ENCODE measurements around the gene FBXO22. TPM values are rescaled to one million over a fixed set of nuclear protein-coding genes. Genes with fewer than 3 reads are reported as not detected.
"Not testable (repeated sequence)": the region's sequence is repeated elsewhere in the genome, so short reads cannot be mapped to it uniquely, and the experiment has no call there.

FBXO22 gene
- 25.1 and 34.4 TPM in 2 replicates for total RNA-seq
- 38.5 TPM for polyA plus RNA-seq (2012)

DNA sequence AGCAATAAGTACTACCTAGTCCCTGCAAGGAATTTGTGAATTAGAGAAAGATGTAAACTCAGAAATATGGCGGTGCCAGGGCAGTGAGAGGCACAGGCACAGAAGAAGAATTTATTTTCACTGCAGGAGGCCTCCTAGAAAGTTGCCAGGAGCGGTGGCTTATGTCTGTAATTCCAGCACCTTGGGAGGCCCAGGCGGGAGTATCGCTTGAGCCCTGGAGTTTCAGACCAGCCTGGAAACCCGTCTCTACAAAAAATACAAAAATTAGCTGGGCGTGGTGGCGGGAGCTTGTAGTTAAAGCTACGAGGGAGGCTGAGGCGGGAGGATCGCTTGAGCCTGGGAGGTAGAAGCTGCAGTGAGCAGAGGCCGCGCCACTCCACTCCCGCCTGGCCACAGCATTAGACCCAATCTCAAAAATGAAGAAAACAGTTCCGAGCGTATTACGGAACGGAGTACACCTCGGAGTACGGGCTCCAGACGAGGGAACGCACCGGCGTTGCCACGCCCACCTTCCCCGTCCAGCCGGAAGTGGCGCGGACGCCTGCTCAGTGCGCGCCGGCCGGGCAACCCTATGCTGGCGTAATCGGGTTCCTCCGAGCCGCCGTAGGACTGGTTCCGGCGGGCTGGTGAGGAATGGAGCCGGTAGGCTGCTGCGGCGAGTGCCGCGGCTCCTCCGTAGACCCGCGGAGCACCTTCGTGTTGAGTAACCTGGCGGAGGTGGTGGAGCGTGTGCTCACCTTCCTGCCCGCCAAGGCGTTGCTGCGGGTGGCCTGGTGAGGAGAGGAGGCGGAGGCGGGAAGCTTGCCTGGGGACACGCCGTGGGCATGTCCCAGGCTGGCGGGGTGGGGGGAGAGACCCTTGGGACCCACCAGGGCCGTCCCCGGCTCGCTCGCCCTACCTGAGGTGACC is at the start of gene FBXO22:
Gene FBXO22 (plus strand): TSS at position 548 of the 909 bp plus-strand sequence. CDS start 86 bp downstream, at position 634.
- DNase-seq (ENCODE audit: low read depth) = peak; percentile 91

DNA sequence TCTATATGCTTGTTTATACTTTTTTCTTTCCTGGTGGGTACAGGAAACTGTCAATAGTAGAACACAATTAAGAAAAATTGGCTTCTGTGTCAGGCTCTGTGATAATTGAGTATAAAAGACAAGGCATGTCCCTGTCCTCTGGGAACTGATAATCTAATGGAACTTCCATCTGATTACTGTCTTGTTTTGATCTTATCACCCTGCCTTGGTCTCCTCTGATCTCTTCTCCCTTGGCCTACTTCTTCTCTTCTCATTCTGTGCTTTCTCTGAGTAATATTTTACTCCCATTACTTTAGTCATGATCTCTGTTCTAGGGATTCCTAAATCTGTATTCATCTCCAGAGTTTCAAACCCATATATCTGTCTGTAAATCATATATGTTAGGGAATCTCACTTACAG is 45.8 kb upstream of the FBXO22 start:
- no peak for DNase-seq (ENCODE audit: low read depth)

DNA sequence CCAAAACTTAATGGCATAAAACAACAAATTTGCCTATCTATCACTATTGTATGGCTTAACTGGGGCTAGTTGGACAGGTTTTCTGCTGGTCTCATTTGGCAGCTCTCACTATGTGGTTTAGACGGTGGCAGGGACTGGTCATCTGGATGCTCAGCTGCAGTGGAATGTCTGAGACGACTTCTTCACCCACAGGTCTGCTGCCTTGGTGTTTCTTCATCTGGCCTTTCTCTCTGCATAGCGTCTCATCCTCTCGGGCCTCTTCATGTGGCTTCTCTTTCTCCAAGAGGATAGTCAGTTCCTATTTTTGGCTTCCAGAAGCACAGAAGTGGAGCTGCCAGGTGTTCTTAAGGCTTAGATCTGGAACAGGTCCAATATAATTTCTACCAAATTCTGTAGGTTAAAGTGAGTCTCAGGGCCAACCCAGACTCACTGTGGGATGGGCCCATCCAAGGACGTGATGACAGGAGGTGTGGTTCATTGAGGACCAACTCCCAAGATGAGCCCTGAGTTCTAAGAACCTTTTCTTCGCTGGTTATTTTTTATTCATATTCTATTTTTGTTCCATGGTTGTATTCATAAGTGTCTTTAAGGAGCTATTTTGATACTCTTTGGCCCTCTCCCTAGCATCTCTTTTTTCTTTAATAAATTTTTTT is 41.8 kb upstream of the FBXO22 start:
- DNase-seq (ENCODE audit: low read depth) = peak; percentile 89

DNA sequence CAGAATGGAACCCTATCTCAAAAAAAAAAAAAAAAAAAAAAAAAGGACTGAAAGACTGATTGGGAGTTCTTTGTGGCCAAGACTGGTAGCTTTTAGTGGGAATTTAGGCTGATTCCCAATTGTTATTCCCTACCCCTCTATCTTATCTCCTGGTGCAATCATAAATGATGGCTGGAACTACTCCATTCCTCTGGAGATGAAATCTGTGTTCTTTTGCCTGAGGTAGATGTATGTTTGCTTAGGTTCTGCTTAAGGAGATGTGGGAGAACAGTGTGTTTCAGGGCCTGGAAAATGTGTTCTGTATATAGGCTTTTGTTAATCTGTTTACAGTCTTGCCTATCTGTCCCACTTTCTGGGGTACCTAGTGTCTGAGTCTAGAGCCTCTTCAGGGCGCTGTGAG is 40.9 kb upstream of the FBXO22 start:
- DNase-seq (ENCODE audit: low read depth) = no peak

- no peak for DNase-seq (ENCODE audit: low read depth)
Measured at GRCh38 chr15:75864213-75865059, 39.2 kb upstream of the FBXO22 start.

GRCh38 chr15:75866045-75866444 is 37.6 kb upstream of the FBXO22 start:
- not testable (repeated sequence) for DNase-seq (ENCODE audit: low read depth)

DNA sequence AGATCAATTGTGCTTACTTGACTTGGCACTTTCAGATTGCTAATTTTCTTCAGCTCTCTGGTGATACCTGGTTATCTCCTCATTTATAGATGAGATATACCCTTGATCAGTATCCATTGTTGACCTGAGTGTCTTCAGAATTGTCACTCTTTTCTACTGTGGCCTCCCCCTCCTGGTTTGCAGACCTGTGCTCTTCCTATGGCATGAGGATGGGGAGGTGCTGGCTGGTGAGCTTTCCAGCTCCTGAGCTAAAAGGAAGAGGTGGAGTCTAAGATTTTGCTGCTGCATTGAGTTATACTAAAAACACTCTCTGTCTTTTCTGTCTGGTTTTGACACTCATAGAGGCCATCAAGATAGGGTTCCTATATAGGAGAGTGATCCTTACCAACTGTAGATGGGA is 36.8 kb upstream of the FBXO22 start:
- DNase-seq (ENCODE audit: low read depth) = no peak

GRCh38 chr15:75867449-75867848 is 36.2 kb upstream of the FBXO22 start:
- no peak for DNase-seq (ENCODE audit: low read depth)

- no peak for DNase-seq (ENCODE audit: low read depth)
Measured at GRCh38 chr15:75868019-75868418, 35.7 kb upstream of the FBXO22 start.

DNA sequence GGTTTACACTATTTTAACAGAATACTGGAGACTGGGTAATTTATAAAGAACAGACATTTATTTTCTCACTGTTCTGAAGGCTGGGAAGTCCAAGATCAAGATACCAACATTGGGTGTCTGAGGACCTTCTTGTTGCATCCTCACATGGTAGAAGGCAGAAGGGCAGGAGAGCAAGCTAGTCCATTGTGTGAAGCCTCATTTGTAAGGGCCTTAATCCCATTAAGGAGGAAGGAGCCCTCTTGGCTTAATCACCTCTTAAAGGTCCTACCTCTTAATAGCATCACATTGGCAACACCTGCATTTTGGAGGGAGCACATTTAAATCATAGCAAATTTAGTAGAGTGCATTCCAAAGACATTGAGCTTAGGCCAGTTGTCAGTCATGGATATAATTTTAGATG is 34.2 kb upstream of the FBXO22 start:
- no peak for DNase-seq (ENCODE audit: low read depth)

DNA sequence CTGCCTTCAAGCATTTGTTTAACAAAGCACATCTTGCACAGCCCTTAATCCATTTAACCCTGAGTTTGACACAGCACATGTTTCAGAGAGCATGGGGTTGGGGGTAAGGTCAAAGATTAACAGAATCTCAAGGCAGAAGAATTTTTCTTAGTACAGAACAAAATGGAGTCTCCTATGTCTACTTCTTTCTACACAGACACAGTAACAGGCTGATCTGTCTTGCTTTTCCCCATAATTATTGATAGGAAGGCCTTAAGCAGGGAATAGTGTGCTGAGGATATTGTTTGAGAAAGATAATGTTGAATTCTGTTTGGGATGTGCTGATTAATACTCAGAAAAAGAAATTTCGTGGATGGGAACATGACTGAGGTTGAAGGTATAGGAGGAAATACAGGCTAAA is 32.1 kb upstream of the FBXO22 start:
- DNase-seq (ENCODE audit: low read depth) = not testable (repeated sequence)

GRCh38 chr15:75872403-75872990 is 31.2 kb upstream of the FBXO22 start:
- no peak for DNase-seq (ENCODE audit: low read depth)

GRCh38 chr15:75884041-75884440 is 19.6 kb upstream of the FBXO22 start:
- no peak for DNase-seq (ENCODE audit: low read depth)

DNA sequence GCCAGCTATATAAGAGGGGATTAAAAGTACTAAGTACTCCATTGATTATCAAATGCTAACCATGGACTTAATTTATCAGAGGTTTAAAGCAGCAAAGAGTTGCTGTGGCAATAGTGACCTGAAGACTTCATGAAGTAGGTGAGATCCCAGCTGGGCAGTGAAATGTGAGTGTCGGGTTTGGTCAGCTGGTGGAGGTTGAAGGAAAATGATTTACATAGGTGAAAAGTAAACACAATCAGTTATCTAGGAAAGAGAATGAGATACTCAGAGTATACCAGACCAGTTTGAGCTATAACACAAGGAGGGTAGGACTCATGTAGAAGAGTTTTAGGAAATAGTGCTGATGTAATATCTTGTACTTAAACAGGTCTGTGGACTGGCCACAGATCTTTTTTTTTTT is 16.5 kb upstream of the FBXO22 start:
- no peak for DNase-seq (ENCODE audit: low read depth)

DNA sequence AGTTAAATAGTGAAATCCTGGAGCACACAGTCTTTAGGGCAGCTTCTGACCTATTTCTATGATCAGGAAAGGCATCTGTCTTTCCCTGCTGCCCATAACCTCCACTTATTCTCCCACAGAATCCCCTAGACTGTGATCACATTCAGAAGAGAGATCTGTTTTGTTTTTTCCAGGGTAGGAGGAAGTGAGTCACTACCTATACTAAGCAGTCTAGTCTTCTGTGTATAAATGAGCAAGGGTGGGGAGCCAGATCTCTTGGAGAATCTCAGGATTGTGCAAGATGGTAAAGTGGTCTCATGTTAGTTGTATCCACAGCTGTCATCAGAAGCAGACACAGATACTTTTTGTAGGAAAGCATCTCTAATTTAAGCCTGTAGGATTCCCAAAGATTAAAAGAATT is 11.8 kb upstream of the FBXO22 start:
- peak; percentile 91 for DNase-seq (ENCODE audit: low read depth)

DNA sequence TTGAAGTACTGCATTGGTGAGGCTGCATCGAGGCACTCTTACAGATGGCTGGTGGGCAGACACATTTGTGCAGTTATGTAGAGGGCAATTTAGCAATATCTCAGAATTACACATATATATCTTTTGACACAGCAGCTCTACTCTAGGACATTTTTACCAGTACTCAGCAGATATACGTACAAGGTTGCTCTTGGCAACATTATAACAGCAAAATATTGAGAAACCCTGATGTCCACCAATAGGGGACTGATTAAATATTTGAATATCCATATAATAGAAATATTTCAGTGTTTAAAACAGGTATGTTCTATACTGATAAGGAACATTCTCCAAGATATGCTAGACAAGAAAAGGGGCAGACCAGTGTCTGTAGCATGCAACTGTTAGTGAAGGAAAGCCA is 7.9 kb upstream of the FBXO22 start:
- DNase-seq (ENCODE audit: low read depth) = no peak

DNA sequence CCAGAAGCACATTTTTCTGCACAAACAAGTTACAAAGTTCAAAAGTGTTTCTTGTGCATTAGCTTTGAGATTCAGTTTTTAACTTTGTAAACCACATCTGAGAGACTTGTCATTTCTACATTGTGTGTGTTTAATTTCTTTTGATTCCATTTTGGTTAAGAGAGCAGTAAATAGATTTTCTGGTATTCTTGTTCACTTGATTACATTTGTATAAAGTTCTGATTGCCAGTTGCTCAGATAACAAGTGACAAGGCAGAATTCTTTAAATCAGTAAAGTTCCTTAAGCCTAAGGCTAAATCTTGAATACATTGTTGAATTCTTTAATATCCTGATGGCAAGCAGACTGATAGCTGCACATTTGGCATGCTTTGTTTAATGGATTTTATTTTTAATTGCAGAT is 3.1 kb upstream of the FBXO22 start:
- no peak for DNase-seq (ENCODE audit: low read depth)

DNA sequence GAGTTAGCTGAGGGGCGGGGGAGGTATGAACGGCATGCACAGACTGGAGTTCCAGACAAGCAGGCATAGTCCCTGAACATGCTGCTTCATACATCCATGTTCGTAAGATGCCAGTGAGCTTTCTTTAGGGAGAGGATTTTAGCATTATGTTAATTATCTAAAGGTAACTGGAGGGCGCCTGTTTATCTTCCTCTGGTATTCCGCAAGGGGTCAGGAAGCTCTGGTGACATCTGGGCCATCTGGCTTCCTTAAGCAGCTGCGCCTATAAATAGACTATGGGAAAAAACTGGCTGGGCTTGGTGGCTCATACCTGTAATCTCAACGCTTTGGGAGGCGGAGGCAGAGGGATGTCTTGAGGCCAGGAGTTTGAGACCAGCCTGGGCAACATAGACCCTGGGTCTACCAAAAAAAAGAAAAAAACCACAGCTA is 1.5 kb upstream of the FBXO22 start:
- peak; percentile 75 for DNase-seq (ENCODE audit: low read depth)

GRCh38 chr15:75905231-75905630 is 1.6 kb downstream of the FBXO22 start:
- DNase-seq (ENCODE audit: low read depth) = no peak

DNA sequence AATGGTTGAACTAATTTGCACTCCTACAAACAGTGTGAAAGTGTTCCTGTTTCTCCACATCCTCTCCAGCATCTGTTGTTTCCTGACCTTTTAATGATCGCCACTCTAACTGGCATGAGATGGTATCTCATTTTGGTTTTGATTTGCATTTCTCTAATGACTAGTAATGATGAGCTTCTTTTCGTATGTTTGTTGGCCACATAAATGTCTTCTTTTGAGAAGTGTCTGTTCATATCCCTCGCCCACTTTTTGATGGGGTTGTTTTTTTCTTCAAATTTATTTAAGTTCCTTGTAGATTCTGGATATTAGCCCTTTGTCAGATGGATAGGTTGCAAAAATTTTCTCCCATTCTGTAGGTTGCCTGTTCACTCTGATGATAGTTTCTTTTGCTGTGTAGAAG is 6.7 kb downstream of the FBXO22 start:
- DNase-seq (ENCODE audit: low read depth) = not testable (repeated sequence)

DNA sequence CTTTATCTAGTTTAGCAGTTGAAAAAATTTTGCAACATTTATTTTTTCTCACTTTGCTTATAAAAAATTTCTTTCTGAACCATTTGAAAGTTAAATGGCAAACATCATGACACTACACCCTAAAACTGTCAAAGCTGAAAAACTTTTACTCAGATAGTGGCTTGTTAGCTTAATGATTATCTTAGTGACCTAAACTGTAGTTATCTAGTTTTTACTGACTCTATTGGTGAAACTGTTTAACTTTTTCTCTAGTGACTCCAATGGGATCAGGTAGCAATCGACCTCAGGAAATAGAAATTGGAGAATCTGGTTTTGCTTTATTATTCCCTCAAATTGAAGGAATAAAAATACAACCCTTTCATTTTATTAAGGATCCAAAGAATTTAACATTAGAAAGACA is 13.3 kb downstream of the FBXO22 start:
- no peak for DNase-seq (ENCODE audit: low read depth)

Measured in myocyte (in vitro differentiated cells).